ENCODE measurements around the gene PTPN12.

DNA sequence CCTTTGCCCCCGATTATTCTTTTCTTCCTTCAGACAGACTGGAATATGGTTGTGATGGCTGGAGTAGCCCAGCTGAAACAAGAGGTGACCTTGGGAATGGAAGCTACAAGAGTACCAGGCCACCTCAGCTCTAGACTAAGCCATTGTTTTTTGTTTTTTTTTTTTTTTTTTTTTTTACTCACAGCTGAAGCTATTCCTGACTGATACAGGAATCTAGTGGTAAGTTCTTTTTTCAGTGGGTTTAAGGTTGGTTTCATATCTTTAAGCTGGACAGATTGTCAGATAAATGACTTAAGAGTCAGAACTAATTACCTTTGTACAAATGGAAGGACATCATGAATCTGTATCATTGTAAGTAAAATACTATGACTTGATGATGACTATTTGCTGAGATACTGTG is 30.2 kb upstream of the PTPN12 start:
- TF ChIP-seq POLR2AphosphoS5 (IDR thresholded peaks at IDR 0.05) (no peak), CTCF (IDR thresholded peaks at IDR 0.05; ENCODE audit: poor library complexity, severe bottlenecking) (no peak), TAF1 (IDR thresholded peaks at IDR 0.05; ENCODE audit: low read depth) (no peak), EZH2 (IDR thresholded peaks at IDR 0.05; ENCODE audit: borderline replicate concordance, insufficient read depth, low read length, poor library complexity, severe bottlenecking) (no peak), EP300 (conservative IDR thresholded peaks at IDR 0.05; ENCODE audit: poor library complexity, severe bottlenecking) (no peak), SMC3 (conservative IDR thresholded peaks at IDR 0.05; ENCODE audit: poor library complexity) (no peak)

Measured in neural cell (in vitro differentiated cells).